Sciatic nerve (tissue), 2 donors: Measurements from ENCODE around the gene ST6GALNAC3. TPM values are rescaled to one million over a fixed set of nuclear protein-coding genes. Genes with fewer than 3 reads are reported as not detected.
"Not testable (repeated sequence)": the region's sequence is repeated elsewhere in the genome, so short reads cannot be mapped to it uniquely, and the experiment has no call there.

Experiments
- ATAC-seq: fragments of 200-7000 bp; cut with Tn5 transposase; one replicate; pipeline ENCODE4 v1.9.1; 2020; ENCODE audit warnings: mild to moderate bottlenecking, moderate library complexity
- DNase-seq: peaks from one replicate; pipeline ENCODE4 v3.0.0-alpha.2; 2020; ENCODE audit warnings: low spot score
- intact Hi-C: fragments of 100-400 bp; cut with DNase I; formaldehyde crosslinking; loops from one replicate; pipeline ENCODE4 v1.14.2; 2022
- total RNA-seq: library from RNA; stranded (reverse); fragmentation: NEBNext Ultra II Directional; extraction: Animal tissue kit (Norgen Biotek cat#: 25700); gene quantifications from one replicate; pipeline ENCODE4 v1.2.1, GENCODE V29; 2021
- donor health status: DM: no; HTN: no; CAD: no.
- donor health status: DM: no; HTN: no; CAD: no.

Gene ST6GALNAC3
- total RNA-seq, 1 donor from 2014 or later = 12.3 TPM

DNA sequence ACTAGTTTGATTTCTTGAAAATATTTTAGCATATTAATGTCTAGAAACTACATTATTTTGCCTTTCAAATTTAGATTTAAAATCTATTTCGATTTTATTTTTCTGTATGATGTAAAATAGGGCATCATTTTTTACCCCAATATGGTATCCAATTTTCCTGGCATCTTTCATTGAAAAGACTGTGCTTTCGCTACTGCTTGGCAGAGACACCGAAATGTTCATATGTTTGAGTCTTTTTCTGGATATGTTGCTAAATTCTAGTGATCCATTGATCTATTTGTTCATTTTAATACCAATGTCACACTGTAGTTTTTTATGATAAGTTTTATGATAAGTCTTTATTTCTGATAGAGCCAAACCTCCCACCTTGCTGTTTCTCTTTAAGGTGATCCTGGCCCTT, 24.3 kb downstream of the ST6GALNAC3 start:
- intact Hi-C loops = no loop called here
- ATAC-seq (no peak), DNase-seq (no peak)

DNA sequence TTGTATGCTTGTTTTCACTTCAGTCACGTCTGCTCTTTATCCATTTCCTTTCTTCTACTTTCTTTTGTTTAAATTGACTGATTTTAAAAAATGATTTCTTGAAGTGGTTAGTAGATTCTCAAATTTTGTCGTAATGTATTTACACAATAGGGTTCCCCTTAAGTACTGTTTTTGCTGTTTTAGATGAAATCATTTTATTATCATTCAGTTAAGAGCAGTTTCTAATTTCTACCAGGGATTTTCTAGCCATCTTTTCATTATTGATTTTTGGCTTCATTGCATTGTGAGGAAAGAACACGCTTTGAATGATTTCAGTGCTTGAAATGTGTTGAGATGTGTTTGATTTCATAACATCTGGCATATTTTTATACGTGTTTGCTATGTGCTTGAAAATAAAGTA, 27.0 kb downstream of the ST6GALNAC3 start:
- DNase-seq = no peak
- ATAC-seq = no peak
- intact Hi-C loops = no loop called here

DNA sequence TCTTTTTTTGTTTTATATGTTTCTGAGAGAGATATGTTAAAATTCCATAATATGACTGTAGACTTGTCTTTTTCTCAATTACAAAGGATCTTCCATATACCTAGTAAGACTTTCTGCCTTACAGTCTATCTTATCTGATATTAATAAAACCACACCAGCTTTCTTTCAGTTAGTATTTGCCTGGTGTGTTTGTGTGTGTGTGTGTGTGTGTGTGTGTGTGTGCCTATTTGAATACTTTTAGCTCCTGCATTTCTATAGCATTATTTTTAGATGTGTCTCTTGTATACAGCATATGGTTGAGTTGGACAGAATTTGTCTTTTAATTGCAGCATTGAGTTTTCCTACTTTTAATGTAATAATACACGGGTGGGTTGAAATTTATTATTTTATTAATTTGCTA, 27.5 kb downstream of the ST6GALNAC3 start:
- intact Hi-C loops = no loop called here
- DNase-seq (no peak), ATAC-seq (no peak)

DNA sequence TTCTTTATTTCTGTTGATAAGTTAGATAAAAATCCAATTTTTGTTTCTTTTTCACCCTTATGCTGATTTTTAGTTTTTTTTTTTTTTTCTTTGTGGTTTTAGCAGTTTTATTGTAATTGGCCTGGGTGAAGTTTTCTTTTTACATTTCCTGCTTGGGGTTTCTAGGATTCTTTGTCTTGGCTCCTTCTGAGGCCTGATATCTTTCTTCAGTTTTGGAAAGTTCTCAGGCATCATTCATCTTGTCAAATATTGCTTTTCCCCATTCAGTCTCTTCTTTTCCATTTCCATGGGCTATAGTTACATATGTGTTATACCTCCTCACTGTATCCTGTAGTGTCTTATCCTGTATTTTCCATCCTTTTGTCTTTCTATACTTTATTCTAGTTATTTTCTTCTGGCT, 28.5 kb downstream of the ST6GALNAC3 start:
- intact Hi-C loops = no loop called here
- ATAC-seq (no peak), DNase-seq (no peak)

DNA sequence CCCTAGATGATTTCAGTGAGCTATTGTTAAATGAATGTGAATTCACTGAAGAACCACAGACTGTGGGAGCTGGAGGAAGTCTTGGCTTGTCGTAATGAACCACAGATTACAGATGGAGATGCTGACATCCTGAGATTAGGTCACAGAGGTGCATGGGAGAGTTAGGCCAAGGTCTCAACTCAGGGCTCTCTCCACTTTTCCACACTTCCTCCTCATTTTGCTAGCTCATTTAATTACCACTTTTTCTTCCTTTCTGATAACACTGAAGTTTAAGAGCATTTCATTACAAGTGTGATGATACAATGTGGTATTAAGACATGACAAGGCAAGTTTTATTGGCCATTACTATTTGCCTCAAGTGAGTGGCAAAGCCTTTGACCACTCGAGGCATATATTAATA, 30.8 kb downstream of the ST6GALNAC3 start:
- no peak for ATAC-seq
- no peak for DNase-seq
- intact Hi-C loops = no loop called here

DNA sequence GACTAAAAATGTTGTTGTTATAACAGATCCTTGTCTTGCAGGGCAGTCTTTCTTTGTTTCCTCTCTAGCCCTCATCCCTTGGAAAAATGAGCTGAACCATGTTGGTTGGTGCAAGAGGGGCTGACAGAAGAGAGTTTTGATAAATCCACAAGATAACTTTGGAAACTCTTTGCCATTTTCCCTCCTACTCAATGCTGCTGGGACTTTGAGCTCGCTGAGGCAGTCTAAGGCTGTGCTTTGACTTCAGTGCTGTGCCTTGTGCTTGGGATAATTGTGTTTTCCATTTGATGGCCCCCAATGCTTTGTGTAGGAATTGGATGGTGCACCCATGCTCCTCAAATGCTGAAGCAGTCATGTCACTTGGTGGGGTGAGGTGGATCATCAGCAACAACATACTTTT, 31.7 kb downstream of the ST6GALNAC3 start:
- intact Hi-C loops = no loop called here
- DNase-seq (no peak), ATAC-seq (no peak)

DNA sequence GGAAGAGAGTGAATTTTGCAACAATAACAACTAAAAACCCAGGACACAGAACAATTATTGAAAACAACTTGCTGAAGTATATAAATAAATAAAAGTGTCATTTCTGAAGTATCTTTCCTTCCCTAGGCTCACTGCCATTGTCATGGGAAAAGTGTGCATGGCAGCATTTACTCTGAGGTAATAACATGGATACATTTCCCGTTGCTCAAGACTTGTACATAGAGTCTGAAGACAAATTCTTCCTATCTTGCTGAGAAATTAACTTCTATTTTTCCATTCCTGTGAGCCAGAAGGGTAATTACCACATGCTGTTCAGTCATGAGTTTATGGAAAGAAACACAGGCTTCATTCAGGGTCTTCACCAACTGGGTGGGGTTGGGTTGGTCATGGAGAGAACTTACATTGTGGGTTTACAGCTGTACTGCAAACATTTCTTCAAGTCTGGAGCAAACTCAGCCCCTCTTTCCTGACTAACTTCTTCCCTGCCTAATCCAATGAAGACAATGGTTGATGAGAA, 32.2 kb downstream of the ST6GALNAC3 start:
- ATAC-seq = no peak
- DNase-seq = no peak
- intact Hi-C loops = no loop called here

DNA sequence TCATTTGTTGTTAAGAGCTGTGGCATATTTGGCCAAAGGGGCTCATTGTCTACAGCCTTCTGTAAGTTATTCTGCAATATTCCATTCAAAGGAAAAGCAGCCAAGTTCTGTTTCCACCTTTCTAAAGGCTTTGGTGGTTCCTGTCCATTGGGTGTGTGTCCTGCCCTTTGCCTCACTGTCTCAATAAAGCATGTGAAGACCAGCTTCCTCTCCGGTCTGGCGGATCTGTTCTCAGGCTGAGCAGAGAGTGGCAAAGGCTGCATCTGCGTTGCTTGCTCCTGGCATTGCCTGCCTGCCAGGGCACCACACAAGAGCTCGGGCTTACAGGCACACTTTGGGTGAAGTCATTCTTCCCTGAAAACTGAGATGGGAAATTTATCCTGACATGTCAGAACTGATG, 34.9 kb downstream of the ST6GALNAC3 start:
- DNase-seq = no peak
- intact Hi-C loops = no loop called here
- no peak for ATAC-seq

DNA sequence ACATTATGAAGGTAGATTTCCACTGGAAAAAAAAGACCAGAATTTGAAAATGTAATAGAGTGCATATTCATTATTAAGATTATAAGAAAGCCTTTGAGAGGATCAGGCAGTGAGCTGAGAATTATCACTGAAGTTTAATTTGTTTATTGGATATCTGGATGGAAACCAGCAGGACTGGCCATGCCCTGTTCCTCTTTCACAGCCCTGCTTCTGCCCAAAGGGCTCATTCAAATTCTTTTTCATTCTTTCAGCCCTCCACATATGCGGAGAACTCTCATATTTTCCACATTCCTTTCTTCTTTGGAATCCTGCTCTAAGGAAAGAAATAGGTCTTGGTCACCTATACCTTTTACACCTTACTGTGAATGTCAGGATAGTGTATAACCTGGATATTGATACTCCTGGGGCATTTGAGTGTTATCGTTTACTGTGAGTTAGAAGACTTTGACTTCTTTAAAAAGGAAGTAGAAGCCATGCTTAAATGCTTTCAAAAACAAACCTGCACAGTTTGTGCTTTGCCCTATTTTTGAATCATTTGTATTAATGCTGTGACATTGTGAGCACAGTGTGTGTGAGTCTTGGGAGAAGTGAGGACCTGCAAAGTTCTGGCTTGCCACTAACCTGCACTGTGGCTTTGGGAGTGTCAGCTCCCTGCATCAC, 35.5 kb downstream of the ST6GALNAC3 start:
- DNase-seq (no peak), ATAC-seq (no peak)
- intact Hi-C loops = no loop called here

DNA sequence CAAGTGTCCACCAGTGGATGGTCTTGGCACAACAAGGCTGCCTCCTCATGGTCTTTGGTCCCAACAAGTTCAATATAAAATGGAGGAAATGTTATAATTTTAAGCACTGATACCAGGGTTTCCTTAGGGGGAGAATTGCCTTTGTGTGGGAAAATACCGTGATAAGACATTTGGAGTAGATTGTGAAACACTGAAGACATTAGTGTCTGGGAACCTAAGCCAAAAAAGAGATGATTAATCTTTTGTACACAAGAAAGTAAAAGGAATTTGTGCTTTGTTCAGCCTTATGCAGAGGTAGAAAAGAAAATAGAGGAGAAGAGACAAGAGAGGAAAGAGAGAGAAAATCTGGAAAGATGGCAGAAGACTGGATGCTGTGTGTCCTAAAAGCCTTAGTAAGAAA, 36.1 kb downstream of the ST6GALNAC3 start:
- intact Hi-C loops = no loop called here
- no peak for ATAC-seq

DNA sequence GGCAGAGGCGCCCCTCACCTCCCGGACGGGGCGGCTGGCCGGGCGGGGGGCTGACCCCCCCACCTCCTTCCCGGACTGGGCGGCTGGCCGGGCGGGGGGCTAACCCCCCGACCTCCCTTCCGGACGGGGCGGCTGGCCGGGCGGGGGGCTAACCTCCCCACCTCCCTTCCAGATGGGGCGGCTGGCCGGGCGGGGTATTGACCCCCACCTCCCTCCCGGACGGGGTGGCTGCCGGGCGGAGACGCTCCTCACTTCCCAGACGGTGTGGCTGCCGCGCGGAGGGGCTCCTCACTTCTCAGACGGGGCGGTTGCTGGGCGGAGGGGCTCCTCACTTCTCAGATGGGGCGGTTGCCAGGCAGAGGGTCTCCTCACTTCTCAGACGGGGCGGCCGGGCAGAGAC, 37.8 kb downstream of the ST6GALNAC3 start:
- ATAC-seq, DNase-seq, intact Hi-C loops: not testable (repeated sequence)

More for the DNA sequence above, 36.1 kb downstream of the ST6GALNAC3 start:
- DNase-seq = no peak

DNA sequence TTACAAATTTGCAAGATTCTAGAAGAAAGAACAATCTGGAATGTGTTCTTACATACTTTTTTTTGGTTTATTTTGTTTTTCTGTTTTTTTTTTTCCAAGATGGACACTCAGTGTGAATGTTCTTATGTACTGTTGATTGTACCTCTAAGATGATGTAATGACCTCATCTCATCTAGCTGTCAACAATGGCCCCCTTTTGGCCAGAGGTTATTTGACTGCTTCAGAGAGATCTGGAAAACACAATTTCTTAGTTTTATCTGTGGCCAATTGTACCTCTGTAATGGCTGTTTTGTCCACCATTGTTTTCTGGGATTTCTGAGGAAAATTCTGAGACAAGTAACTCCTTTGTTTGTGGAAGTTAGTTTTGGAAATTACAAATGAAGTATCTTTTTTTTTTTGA, 38.9 kb downstream of the ST6GALNAC3 start:
- intact Hi-C loops = no loop called here
- no peak for ATAC-seq

DNA sequence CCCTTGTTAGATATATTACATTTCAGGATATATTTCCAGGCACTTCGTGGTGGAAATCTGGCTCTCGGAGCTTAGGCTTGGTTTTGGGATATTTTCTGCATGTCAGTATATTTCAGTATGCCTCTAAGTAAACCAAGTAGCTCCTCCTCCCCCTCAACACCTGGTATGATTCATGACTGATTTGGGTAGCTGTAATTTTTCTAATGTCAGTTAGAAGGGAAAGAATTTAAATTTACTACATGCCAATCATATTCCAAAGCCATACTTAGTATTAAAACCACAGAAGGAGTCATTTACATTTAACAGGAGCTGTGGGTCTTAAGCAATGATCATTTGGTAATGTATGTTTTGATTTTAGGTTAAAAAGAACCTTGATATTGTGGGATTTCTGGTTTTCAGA, 40.6 kb downstream of the ST6GALNAC3 start:
- intact Hi-C loops = no loop called here
- DNase-seq = no peak
- no peak for ATAC-seq

More for the DNA sequence above, 38.9 kb downstream of the ST6GALNAC3 start:
- no peak for DNase-seq

DNA sequence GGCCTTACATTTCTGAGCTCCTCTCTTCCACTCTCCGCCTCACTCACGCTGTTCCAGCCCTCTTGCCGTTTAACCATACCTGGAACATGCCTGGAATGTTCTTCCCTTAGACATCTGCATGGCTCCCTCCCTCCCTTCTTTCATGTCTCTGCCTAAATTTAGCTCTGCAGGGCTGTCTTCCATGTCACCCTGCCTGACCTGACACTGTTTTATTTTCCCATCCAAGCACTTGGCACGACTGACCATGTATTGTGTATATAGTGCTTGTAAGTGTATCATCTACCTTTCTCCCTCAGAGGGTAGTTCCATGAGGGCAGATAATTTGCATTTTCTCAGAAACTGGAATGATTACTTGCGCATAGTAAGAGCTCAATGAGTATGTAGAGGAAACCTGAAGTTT, 47.3 kb downstream of the ST6GALNAC3 start:
- intact Hi-C loops = no loop called here
- no peak for ATAC-seq
- no peak for DNase-seq

DNA sequence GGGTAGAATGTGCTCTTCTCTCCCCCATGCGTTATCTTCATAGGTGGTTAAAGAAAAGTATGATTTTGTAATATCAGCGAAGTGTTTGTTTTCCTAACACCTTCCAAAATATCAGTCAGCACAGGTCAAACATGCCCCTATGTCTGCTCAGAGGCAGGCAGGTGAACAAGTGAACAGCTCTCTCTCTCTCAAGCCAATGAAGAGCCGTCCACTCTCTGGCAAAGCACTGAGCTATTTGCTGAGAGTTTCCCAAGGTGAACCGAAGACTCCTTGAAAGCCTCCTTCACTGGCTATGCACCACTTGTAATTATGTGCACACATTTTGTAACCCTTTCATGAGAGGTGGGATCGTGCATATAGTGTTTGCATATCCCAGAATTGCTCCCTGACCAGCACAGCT, 47.7 kb downstream of the ST6GALNAC3 start:
- DNase-seq = no peak
- no peak for ATAC-seq
- intact Hi-C loops = no loop called here

DNA sequence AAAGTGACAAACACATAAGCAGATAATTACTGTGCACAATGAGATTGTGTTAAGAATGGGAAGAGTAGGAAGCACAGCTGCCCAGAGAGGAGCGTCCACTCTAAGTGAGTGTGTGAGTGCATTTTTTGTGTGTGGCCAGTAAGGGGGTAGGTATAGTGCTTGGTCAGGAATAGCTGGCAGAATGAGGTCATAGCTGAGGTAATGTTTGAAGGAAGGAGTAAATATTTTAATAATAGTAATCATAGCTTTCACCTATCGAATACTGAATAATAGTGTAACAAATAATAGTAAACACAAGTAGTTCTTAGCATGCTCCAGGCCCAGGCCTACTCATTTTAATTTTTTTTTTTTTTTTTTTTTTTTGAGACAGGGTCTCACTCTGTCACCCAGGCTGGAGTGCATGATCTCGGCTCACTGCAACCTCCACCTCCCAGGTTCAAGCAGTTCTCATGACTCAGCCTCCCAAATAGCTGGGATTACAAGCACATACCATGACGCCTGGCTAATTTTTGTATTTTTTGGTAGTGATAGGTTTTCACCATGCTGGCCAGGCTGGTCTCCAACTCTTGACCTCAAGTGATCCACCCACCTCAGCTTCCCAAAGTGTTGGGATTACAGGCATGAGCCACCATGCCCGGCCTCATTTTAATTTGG, 49.0 kb downstream of the ST6GALNAC3 start:
- intact Hi-C loops, ATAC-seq: not testable (repeated sequence)

DNA sequence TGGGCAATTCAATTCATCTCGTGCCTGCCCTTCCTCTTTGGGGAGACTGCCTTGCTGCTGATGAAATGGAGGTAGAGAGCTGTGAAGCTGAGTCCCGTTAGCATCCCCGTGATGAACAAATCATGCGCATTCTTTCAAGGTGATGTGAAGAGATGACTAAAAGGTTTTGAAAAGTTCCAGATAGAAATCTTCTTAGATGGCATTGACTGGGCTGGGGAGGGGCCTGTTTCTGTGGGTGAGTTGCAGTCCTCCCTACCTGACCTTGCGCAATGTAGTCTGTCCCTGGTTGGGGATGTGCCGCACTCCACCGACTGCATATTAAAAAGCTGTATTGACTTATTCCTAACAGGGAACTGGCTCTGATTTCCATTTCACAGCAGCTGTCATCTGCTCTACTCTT, 49.6 kb downstream of the ST6GALNAC3 start:
- no peak for DNase-seq
- intact Hi-C loops = no loop called here
- ATAC-seq = no peak

More for the DNA sequence above, 49.0 kb downstream of the ST6GALNAC3 start:
- DNase-seq = not testable (repeated sequence)

DNA sequence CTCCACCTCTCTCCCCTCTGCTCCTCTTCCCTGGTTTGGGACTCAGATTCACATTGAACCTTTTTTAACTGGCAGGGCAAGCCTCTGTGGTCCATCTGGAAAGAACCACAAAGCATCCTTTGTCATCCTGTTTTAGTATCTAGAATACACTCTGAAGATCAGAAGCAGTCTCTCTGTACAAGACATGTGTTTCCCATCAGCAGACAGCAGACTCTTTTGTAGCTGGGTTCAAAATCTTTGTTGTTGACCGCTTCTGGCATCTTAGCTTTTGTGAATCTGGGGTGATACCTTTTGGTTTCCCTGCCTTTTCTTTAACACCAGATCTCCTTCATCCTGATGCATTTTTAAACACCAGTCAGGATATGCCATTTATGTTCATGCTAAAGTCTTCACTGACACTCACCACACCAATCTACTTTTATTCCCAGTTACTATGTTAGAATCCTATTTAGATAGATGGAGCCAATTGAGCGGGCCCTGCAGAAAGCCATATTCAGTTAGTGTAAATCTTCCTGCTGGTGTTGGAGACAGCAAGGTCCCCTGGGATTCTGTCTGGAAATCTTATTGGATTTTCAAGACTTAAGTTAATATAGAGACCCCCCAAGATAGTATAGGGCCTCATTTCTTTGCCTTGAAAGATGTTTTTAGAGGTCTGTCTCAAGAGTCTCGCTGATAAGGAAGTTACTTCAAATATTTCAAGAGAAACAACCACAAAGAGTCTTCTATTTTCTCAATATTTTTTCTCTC, 51.1 kb downstream of the ST6GALNAC3 start:
- ATAC-seq = peak; percentile 90
- intact Hi-C loops = no loop called here
- no peak for DNase-seq

DNA sequence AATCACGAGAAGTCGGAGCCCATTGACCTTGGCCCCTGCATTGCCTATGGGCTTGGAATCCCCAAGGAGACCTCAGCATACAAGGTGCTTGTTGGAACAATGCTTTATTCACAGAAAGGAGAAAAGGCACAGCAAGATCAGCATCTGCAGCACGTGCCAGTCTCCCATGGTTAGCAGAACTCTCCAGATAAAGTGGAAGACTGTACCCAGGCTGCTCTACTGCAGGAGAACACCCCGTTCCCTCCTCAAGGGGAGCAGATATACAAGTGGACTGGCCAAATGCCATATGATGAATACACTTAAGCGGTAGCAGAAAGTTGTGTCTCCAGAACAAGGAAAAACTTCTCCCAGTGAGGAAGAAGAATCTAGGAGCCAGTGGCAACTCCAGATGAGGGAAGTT, 53.5 kb downstream of the ST6GALNAC3 start:
- no peak for DNase-seq
- intact Hi-C loops = no loop called here
- ATAC-seq = no peak

DNA sequence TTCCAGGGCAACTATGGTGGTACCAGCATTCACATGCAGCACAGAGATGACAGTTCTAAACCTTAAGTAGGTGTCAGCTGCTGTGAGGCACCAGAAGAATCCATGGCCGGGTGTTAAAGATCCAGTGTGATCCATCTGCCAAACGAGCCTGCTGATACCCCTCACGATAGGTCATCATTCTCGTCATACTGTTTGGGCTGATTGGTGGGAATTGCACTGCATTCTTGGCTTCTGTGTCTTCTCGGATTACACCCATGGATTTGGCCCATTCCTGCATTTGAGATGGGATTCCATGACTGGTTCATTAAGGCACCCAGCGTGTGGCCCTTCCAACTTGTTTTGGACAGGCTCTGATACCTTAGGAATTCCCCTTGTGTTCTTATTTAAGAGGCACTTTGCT, 55.2 kb downstream of the ST6GALNAC3 start:
- no peak for DNase-seq
- no peak for ATAC-seq
- intact Hi-C loops = no loop called here
